Trophoblast cell (in vitro differentiated cells and primary cell): ENCODE measurements around the gene DHRS1.
A peak's percentile ranks its signal among the peaks of the same experiment; 100 is the strongest.

Experiments used
- DNase-seq, 2 donors: peaks; one replicate each; pipeline ENCODE4 v3.0.0-alpha.2; 2016
- H2AFZ ChIP-seq: 2 replicates; pipeline ENCODE4 v1.6.1; 2013; ENCODE audit warnings: low read length, moderate library complexity, mild to moderate bottlenecking; ENCODE audit not compliant: insufficient read depth, poor library complexity
- H2AK5ac ChIP-seq: 2 replicates; pipeline ENCODE4 v1.6.1; 2013; ENCODE audit warnings: mild to moderate bottlenecking, low read length
- H2BK120ac ChIP-seq: 2 replicates; pipeline ENCODE4 v1.6.1; 2013; ENCODE audit warnings: low read length, mild to moderate bottlenecking, moderate library complexity; ENCODE audit not compliant: insufficient read depth, poor library complexity
- H2BK12ac ChIP-seq: 2 replicates; pipeline ENCODE4 v1.6.1; 2013; ENCODE audit warnings: mild to moderate bottlenecking, low read length, moderate library complexity
- H2BK5ac ChIP-seq: 2 replicates; pipeline ENCODE4 v1.6.1; 2013; ENCODE audit warnings: low read length, low read depth, moderate library complexity, mild to moderate bottlenecking; ENCODE audit not compliant: poor library complexity
- H3K14ac ChIP-seq: 2 replicates; pipeline ENCODE4 v1.6.1; 2013; ENCODE audit warnings: mild to moderate bottlenecking, low read length
- H3K18ac ChIP-seq: 2 replicates; pipeline ENCODE4 v1.6.1; 2013; ENCODE audit warnings: mild to moderate bottlenecking, low read length
- H3K23ac ChIP-seq: 2 replicates; pipeline ENCODE4 v1.6.1; 2013; ENCODE audit warnings: low read length
- H3K27ac ChIP-seq: 2 replicates; pipeline ENCODE4 v1.5.1; 2013; ENCODE audit warnings: low read depth, mild to moderate bottlenecking, inconsistent platforms, low read length, moderate library complexity
- H3K27me3 ChIP-seq: 2 replicates; pipeline ENCODE4 v1.6.1; 2013; ENCODE audit warnings: inconsistent platforms, mild to moderate bottlenecking, low read length, moderate library complexity; ENCODE audit not compliant: insufficient read depth
- H3K36me3 ChIP-seq, 2 experiments: 1 replicate in 1 of 2; 2 replicates in 1 of 2; pipeline ENCODE4 v1.6.1; 2013; ENCODE audit warnings: low read length in 2 of 2, mild to moderate bottlenecking in 2 of 2, moderate library complexity in 1 of 2; ENCODE audit not compliant: insufficient read depth in 2 of 2, control insufficient read depth in 1 of 2
- H3K4ac ChIP-seq: 2 replicates; pipeline ENCODE4 v1.6.1; 2013; ENCODE audit warnings: low read depth, mild to moderate bottlenecking, low read length, moderate library complexity
- H3K4me1 ChIP-seq, 2 experiments: 1 replicate in 1 of 2; 2 replicates in 1 of 2; pipeline ENCODE4 v1.6.1; 2013; ENCODE audit warnings: low read length in 2 of 2, mild to moderate bottlenecking in 2 of 2, moderate library complexity in 1 of 2; ENCODE audit not compliant: insufficient read depth in 2 of 2, control insufficient read depth in 1 of 2
- H3K4me2 ChIP-seq: 2 replicates; pipeline ENCODE4 v1.6.1; 2013; ENCODE audit warnings: inconsistent platforms, mild to moderate bottlenecking, low read length, moderate library complexity
- H3K4me3 ChIP-seq: 2 replicates; pipeline ENCODE4 v1.5.1; 2013; ENCODE audit warnings: mild to moderate bottlenecking, low read depth, low read length, inconsistent platforms
- H3K79me1 ChIP-seq: one replicate; pipeline ENCODE4 v1.6.1; 2013; ENCODE audit warnings: low read length
- H3K79me2 ChIP-seq: 2 replicates; pipeline ENCODE4 v1.6.1; 2013; ENCODE audit warnings: low read length, mild to moderate bottlenecking; ENCODE audit not compliant: control insufficient read depth, insufficient read depth, poor library complexity
- H3K9ac ChIP-seq: 2 replicates; pipeline ENCODE4 v1.6.1; 2013; ENCODE audit warnings: mild to moderate bottlenecking, low read length
- H3K9me3 ChIP-seq: 2 replicates; pipeline ENCODE4 v1.6.1; 2013; ENCODE audit warnings: low read depth, mild to moderate bottlenecking, control low read depth, inconsistent platforms, low read length; ENCODE audit not compliant: insufficient read depth
- H4K12ac ChIP-seq: 2 replicates; pipeline ENCODE4 v1.6.1; 2013; ENCODE audit warnings: low read depth, mild to moderate bottlenecking, low read length, moderate library complexity
- H4K8ac ChIP-seq: 2 replicates; pipeline ENCODE4 v1.6.1; 2013; ENCODE audit warnings: low read depth, mild to moderate bottlenecking, low read length, moderate library complexity
- H4K91ac ChIP-seq: one replicate; pipeline ENCODE4 v1.6.1; 2013; ENCODE audit warnings: low read depth, mild to moderate bottlenecking, low read length, moderate library complexity
- whole genome bisulfite sequencing: extraction: QIAGEN DNeasy Blood & Tissue Kit; methylation state at CpG from one replicate; pipeline ENCODE4 v1.1.7; 2013; ENCODE audit warnings: missing lambda C conversion rate; ENCODE audit not compliant: insufficient read length, insufficient coverage; ENCODE audit errors: extremely low coverage; 5-methylcytosine and 5-hydroxymethylcytosine counted together

The DHRS1 gene

GRCh38 chr14:24308342-24309124 is 9.0 kb upstream of the DHRS1 start:
- no CpG with 5 or more reads among the region's 7 CpGs for WGBS
- no peak for DNase-seq

DNA sequence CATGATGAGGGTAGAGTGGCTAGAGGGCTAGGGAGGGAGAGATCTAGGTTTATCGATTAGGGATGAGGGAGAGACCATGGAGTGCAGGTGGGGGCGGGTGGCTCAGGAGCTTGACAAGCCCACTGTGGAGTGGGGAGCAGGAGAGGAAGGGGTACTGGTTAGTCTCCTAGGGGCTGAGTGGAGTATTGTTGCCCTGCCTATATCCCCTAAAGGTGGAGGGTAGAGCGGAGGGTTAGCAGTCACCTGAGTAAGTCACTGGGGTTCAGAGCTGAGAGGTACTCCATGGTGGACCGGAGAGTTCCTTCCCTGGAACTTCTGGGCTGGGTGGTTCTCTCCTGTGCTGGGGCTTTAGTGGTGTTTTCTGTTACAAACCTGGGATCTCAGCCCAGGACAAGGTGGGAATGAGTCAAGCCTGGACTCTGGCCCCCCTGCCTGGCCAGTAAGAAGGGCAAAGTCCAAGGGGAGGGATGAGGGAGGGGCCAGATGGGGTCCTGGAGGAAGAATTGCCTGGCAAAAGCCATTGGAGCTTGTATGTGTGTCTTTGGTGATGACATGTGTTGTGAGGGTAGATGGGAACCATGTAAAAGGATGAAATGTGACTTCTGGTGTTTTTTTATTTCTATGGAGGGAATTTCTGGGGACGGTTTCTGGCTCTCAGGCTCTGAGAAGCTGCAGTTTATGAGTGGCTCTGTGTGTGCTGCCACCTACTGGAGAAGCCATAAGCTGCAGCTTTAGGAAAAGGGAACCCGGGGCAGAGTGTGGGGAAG is 8.2 kb upstream of the DHRS1 start, which contains the start of gene CIDEB:
Gene CIDEB, minus strand, starts transcription at position 403 of the 767 bp plus-strand sequence. Its CDS starts 119 bp downstream, at position 284.
- WGBS, result no CpG with 5 or more reads among the region's 6 CpGs
- peak; percentile 54 to 81 for DNase-seq
- Histone ChIP-seq H3K79me1 (no peaks in the 10 kb centered on the region), H2BK5ac (no peak within 1 kb of the TSS), H3K27me3 (no peaks in the 10 kb centered on the region), H3K27ac (no peak within 1 kb of the TSS), H3K9ac (no peak within 1 kb of the TSS), H3K4ac (no peak within 1 kb of the TSS), H2BK120ac (no peak within 1 kb of the TSS), H3K23ac (no peak within 1 kb of the TSS), H4K91ac (no peak within 1 kb of the TSS), H3K4me1 (peaks cover 0 to 5% of the 10 kb centered on the region in 2 experiments), H3K36me3 (peaks cover 50 to 63% of the 10 kb centered on the region in 2 experiments), H2AFZ (no peak within 1 kb of the TSS), H3K14ac (no peak within 1 kb of the TSS), H4K12ac (no peak within 1 kb of the TSS), H3K79me2 (no peaks in the 10 kb centered on the region), H4K8ac (no peak within 1 kb of the TSS), H3K4me2 (no peak within 1 kb of the TSS), H3K18ac (no peak within 1 kb of the TSS), H2BK12ac (no peak within 1 kb of the TSS), H2AK5ac (no peak within 1 kb of the TSS), H3K9me3 (no peaks in the 10 kb centered on the region), H3K4me3 (no peak within 1 kb of the TSS)

More at GRCh38 chr14:24308342-24309124, 9.0 kb upstream of the DHRS1 start:
- Histone ChIP-seq H3K23ac (no peak overlapping the region), H4K12ac (no peak overlapping the region), H3K79me1 (no peaks in the 10 kb centered on the region), H2BK12ac (no peak overlapping the region), H3K4me3 (no peak overlapping the region), H3K9ac (no peak overlapping the region), H4K91ac (no peak overlapping the region), H3K27me3 (no peaks in the 10 kb centered on the region), H4K8ac (no peak overlapping the region), H3K36me3 (peaks cover 50 to 57% of the 10 kb centered on the region in 2 experiments), H3K27ac (no peak overlapping the region), H3K79me2 (no peaks in the 10 kb centered on the region), H2BK5ac (no peak overlapping the region), H3K9me3 (no peaks in the 10 kb centered on the region), H2AFZ (no peak overlapping the region), H2BK120ac (no peak overlapping the region), H3K4me1 (peaks cover 0 to 5% of the 10 kb centered on the region in 2 experiments), H3K4me2 (no peak overlapping the region), H3K14ac (no peak overlapping the region), H3K18ac (no peak overlapping the region), H2AK5ac (no peak overlapping the region), H3K4ac (no peak overlapping the region)

DNA sequence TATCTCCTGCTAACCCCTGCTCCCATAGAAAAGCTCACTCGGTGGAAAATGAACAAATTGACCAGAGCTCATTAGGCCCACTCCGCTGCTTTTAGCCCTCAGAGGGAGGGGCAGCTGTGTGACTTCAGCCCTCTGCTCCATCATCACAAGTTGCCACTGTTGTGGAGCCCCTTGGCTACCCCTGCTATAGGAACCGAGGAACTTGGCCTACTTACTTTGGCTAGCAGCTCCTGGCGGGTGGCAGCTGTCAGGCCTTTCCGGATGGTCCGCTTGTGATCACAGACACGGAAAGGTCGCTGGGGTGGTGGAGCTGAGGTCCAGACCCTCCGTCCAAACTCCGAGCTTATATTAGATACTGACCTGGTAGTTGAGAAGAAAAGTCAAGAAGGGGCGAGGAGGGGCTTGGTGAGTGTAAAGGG is 7.6 kb upstream of the DHRS1 start:
- Histone ChIP-seq H3K36me3 (peaks cover 50 to 69% of the 10 kb centered on the region in 2 experiments), H4K12ac (no peak overlapping the region), H4K91ac (no peak overlapping the region), H3K79me1 (no peaks in the 10 kb centered on the region), H2AFZ (no peak overlapping the region), H3K14ac (no peak overlapping the region), H3K4me2 (no peak overlapping the region), H3K27me3 (no peaks in the 10 kb centered on the region), H3K18ac (no peak overlapping the region), H2BK120ac (no peak overlapping the region), H3K27ac (no peak overlapping the region), H4K8ac (no peak overlapping the region), H3K4me3 (no peak overlapping the region), H3K4ac (no peak overlapping the region), H3K9ac (no peak overlapping the region), H3K79me2 (no peaks in the 10 kb centered on the region), H2BK5ac (no peak overlapping the region), H2AK5ac (no peak overlapping the region), H2BK12ac (no peak overlapping the region), H3K9me3 (no peaks in the 10 kb centered on the region), H3K23ac (no peak overlapping the region), H3K4me1 (peaks cover 0 to 5% of the 10 kb centered on the region in 2 experiments)
- whole genome bisulfite sequencing, result no CpG with 5 or more reads among the region's 11 CpGs
- no peak for DNase-seq

- Histone ChIP-seq H2BK12ac (no peak overlapping the region), H3K4me1 (peaks cover 6 to 12% of the 10 kb centered on the region in 2 experiments), H3K14ac (no peak overlapping the region), H3K23ac (no peak overlapping the region), H2AFZ (no peak overlapping the region), H2BK120ac (no peak overlapping the region), H3K4me3 (no peak overlapping the region), H3K27me3 (no peaks in the 10 kb centered on the region), H3K79me2 (peaks cover 8% of the 10 kb centered on the region), H3K27ac (no peak overlapping the region), H3K9me3 (no peaks in the 10 kb centered on the region), H3K36me3 (peaks cover 37 to 56% of the 10 kb centered on the region in 2 experiments), H2BK5ac (no peak overlapping the region), H4K91ac (no peak overlapping the region), H2AK5ac (no peak overlapping the region), H3K4ac (no peak overlapping the region), H3K18ac (no peak overlapping the region), H4K8ac (no peak overlapping the region), H3K4me2 (no peak overlapping the region), H3K79me1 (peaks cover 3% of the 10 kb centered on the region), H3K9ac (no peak overlapping the region), H4K12ac (no peak overlapping the region)
- WGBS, result no CpG with 5 or more reads among the region's 11 CpGs
- DNase-seq, result no peak
These were observed 4.4 kb upstream of the DHRS1 start for GRCh38 chr14:24304019-24304387.
